B cell (primary cell): ENCODE measurements around the gene INCA1. TPM values are rescaled to one million over a fixed set of nuclear protein-coding genes. Genes with fewer than 3 reads are reported as not detected.

Experiments
- ATAC-seq: fragments of 200-7000 bp; cut with Tn5 transposase; one replicate; pipeline ENCODE4 v1.10.0; 2021; ENCODE audit warnings: low read depth, mild to moderate bottlenecking, moderate number of reproducible peaks, moderate library complexity
- CTCF ChIA-PET: fragments of 350-600 bp; sonication (Branson Sonifier 250); formaldehyde crosslinking; loops from one replicate; lab custom pipeline; 2021; ENCODE audit warnings: antibody characterized with exemption, inconsistent platforms; lab: Charles Lee
- POLR2A ChIA-PET: fragments of 350-600 bp; sonication (Branson Sonifier 250); formaldehyde crosslinking; loops from one replicate; lab custom pipeline; 2021; ENCODE audit warnings: antibody characterized with exemption; lab: Charles Lee
- DNase-seq: peaks from one replicate; pipeline ENCODE4 v3.0.0; 2013
- H2AFZ ChIP-seq: 2 replicates; pipeline ENCODE4 v1.6.1; 2012; ENCODE audit warnings: mild to moderate bottlenecking, low read depth, low read length; ENCODE audit not compliant: insufficient read depth, poor library complexity, severe bottlenecking
- H3K27ac ChIP-seq, 2 donors: 1 replicate in 1 of 2; 2 replicates in 1 of 2; pipeline ENCODE4 v1.5.1; 2012 to 2013; ENCODE audit warnings: low read length in 2 of 2, mild to moderate bottlenecking in 2 of 2, moderate library complexity in 1 of 2
- H3K27me3 ChIP-seq, 4 experiments: fragments of 200-600 bp in 1 of 4; sonication (generic) in 1 of 4; replicated peaks in 1 of 4; 1 replicate in 2 of 4; 2 replicates in 2 of 4; pipeline versions ENCODE4 v1.6.1 to v1.7.0; 2013 to 2016; ENCODE audit warnings: low read length in 3 of 4, mild to moderate bottlenecking in 2 of 4, mixed read lengths in 1 of 4, moderate library complexity in 1 of 4; ENCODE audit not compliant: insufficient read depth in 4 of 4, control insufficient read depth in 3 of 4; ENCODE audit errors: control extremely low read depth in 1 of 4
- H3K36me3 ChIP-seq, 2 experiments: replicated peaks in 1 of 2; 1 replicate in 1 of 2; 2 replicates in 1 of 2; pipeline versions ENCODE4 v1.6.1 to v1.7.1; 2013; ENCODE audit warnings: low read length in 1 of 2; ENCODE audit not compliant: insufficient read depth in 2 of 2, control insufficient read depth in 1 of 2; ENCODE audit errors: control extremely low read depth in 1 of 2, extremely low read depth in 1 of 2
- H3K4me1 ChIP-seq, 2 donors: fragments of 200-600 bp in 1 of 2; sonication (generic) in 1 of 2; 1 replicate in 1 of 2; 2 replicates in 1 of 2; pipeline versions ENCODE4 v1.5.1 to v1.6.1; 2013 to 2017; ENCODE audit warnings: low read length in 2 of 2; ENCODE audit not compliant: control insufficient read depth in 2 of 2, insufficient read depth in 2 of 2
- H3K4me2 ChIP-seq: replicated peaks from 2 replicates; pipeline ENCODE3; 2012; ENCODE audit warnings: mild to moderate bottlenecking, low read depth, low read length; ENCODE audit not compliant: poor library complexity, severe bottlenecking
- H3K4me3 ChIP-seq, 5 experiments: fragments of 200-600 bp in 1 of 5; sonication (generic) in 1 of 5; 1 replicate in 3 of 5; 2 replicates in 2 of 5; pipeline versions ENCODE4 v1.5.1 to v1.7.0; 2011 to 2016; ENCODE audit warnings: low read length in 4 of 5, mild to moderate bottlenecking in 4 of 5, low read depth in 2 of 5, control low read depth in 1 of 5, moderate library complexity in 1 of 5; ENCODE audit not compliant: insufficient read depth in 1 of 5; ENCODE audit errors: control extremely low read depth in 1 of 5, extremely low read depth in 1 of 5
- H3K79me2 ChIP-seq: fragments of 200-600 bp; sonication (generic); one replicate; pipeline ENCODE4 v1.6.0; 2016; ENCODE audit warnings: low read length; ENCODE audit not compliant: control insufficient read depth, insufficient read depth
- H3K9ac ChIP-seq: fragments of 200-600 bp; sonication (generic); 2 replicates; pipeline ENCODE4 v1.6.1; 2017; ENCODE audit warnings: mild to moderate bottlenecking, low read length, moderate library complexity
- H3K9me3 ChIP-seq, 3 donors: one replicate each; pipeline versions ENCODE4 v1.6.1 to v1.7.1; 2013; ENCODE audit warnings: low read length in 2 of 3; ENCODE audit not compliant: control insufficient read depth in 2 of 3, insufficient read depth in 1 of 3; ENCODE audit errors: control extremely low read depth in 1 of 3
- H4K20me1 ChIP-seq: 2 replicates; pipeline ENCODE4 v1.6.0; 2012; ENCODE audit warnings: mild to moderate bottlenecking, low read length; ENCODE audit not compliant: insufficient read depth, control insufficient read depth, poor library complexity, severe bottlenecking
- H3K27ac Mint-ChIP-seq: one replicate; pipeline ENCODE4 v1.8.0; 2021; ENCODE audit warnings: mixed read lengths
- H3K27me3 Mint-ChIP-seq: one replicate; pipeline ENCODE4 v1.8.0; 2021; ENCODE audit warnings: mixed read lengths
- H3K4me1 Mint-ChIP-seq: one replicate; pipeline ENCODE4 v1.8.0; 2021; ENCODE audit warnings: mixed read lengths
- H3K4me3 Mint-ChIP-seq: one replicate; pipeline ENCODE4 v1.8.0; 2021; ENCODE audit warnings: mixed read lengths
- H3K9me3 Mint-ChIP-seq: one replicate; pipeline ENCODE4 v1.8.0; 2022; ENCODE audit warnings: mixed read lengths; ENCODE audit not compliant: insufficient read depth
- CTCF ChIP-seq: fragments of 200-600 bp; IDR thresholded peaks from one replicate; pipeline ENCODE4 v1.8.0; 2022; ENCODE audit warnings: antibody characterized with exemption, mild to moderate bottlenecking
- EZH2 ChIP-seq: IDR thresholded peaks from 2 replicates; pipeline ENCODE4 v1.6.1; 2012; ENCODE audit warnings: borderline replicate concordance, low read depth, mild to moderate bottlenecking, moderate library complexity, low read length; ENCODE audit not compliant: insufficient read depth, poor library complexity, severe bottlenecking
- WGBS: methylation state at CpG from one replicate; pipeline ENCODE4 v1.1.5; 2013; ENCODE audit warnings: missing lambda C conversion rate; ENCODE audit not compliant: insufficient coverage; 5-methylcytosine and 5-hydroxymethylcytosine counted together
- intact Hi-C: fragments of 100-400 bp; cut with micrococcal nuclease; formaldehyde crosslinking; loops from one replicate; pipeline ENCODE4 v1.10.0; 2022
- polyA plus RNA-seq: library from polyadenylated mRNA; depleted of rRNA; stranded (reverse); fragments of >200 nt; gene quantifications from 2 replicates; pipeline ENCODE4 v1.2.3, GENCODE V29; 2012
- total RNA-seq, 2 donors: library from RNA; stranded (reverse); fragments of 120-200 nt in 1 of 2; gene quantifications; 1 replicate in 1 of 2; 2 replicates in 1 of 2; pipeline versions ENCODE4 v1.2.3 to v1.2.4, GENCODE V29; 2013 to 2022

The INCA1 gene
- total and polyA plus RNA-seq, 2 donors (not counting 1 experiment from before 2014, with no cell fraction given) = 0.30 to 0.60 TPM

- Mint-ChIP-seq H3K4me1 (peaks cover 17% of the 10 kb centered on the region), H3K4me3 (no peak overlapping the region), H3K27ac (no peak overlapping the region), H3K27me3 (no peaks in the 10 kb centered on the region), H3K9me3 (no peaks in the 10 kb centered on the region)
- POLR2A ChIA-PET = interaction anchor here (1.6 kb wide), 1 partner anchor 12 kb away, joined by 3 read pairs; no protein-coding TSS in a partner anchor
- no peak overlapping the region for H3K27ac ChIP-seq
- CTCF ChIA-PET = interaction anchor here (6.9 kb wide), 1 partner anchor 18 kb away, joined by 30 read pairs; no protein-coding TSS in a partner anchor
- H3K9ac ChIP-seq = no peak overlapping the region
- no peak overlapping the region for H3K4me2 ChIP-seq
- H4K20me1 ChIP-seq = no peaks in the 10 kb centered on the region
- H3K4me1 ChIP-seq = peaks cover under 1 to 11% of the 10 kb centered on the region in 2 donors
- H3K4me3 ChIP-seq = no peak overlapping the region
- WGBS = 100% methylated on average over 1 of the region's 1 CpG
- H3K27me3 ChIP-seq = peaks cover 0 to 8% (median 0%) of the 10 kb centered on the region in 4 experiments
- no peak overlapping the region for H2AFZ ChIP-seq
- no peaks in the 10 kb centered on the region for H3K79me2 ChIP-seq
- H3K9me3 ChIP-seq = peaks cover 0 to 6% (median 0%) of the 10 kb centered on the region in 3 donors
- H3K36me3 ChIP-seq = no peaks in the 10 kb centered on the region
- ATAC-seq (no peak), DNase-seq (no peak)
- intact Hi-C loops = no loop called here
- TF ChIP-seq CTCF = no peak
- TF ChIP-seq EZH2 = no peak
These were observed 46.2 kb upstream of the INCA1 start for GRCh38 chr17:5043524-5043923.

GRCh38 chr17:5042157-5043022, 45.1 kb upstream of the INCA1 start:
- no peak for ATAC-seq
- Mint-ChIP-seq H3K27ac (no peak overlapping the region), H3K27me3 (no peaks in the 10 kb centered on the region), H3K4me3 (no peak overlapping the region), H3K4me1 (peaks cover 11% of the 10 kb centered on the region), H3K9me3 (no peaks in the 10 kb centered on the region)
- DNase-seq = no peak
- no peaks in the 10 kb centered on the region for H3K36me3 ChIP-seq
- peaks cover 0 to 8% (median 0%) of the 10 kb centered on the region in 4 experiments for H3K27me3 ChIP-seq
- no peaks in the 10 kb centered on the region for H3K79me2 ChIP-seq
- POLR2A ChIA-PET = no interaction called here
- H2AFZ ChIP-seq = no peak overlapping the region
- H4K20me1 ChIP-seq = no peaks in the 10 kb centered on the region
- TF ChIP-seq CTCF (no peak), EZH2 (no peak)
- H3K4me1 ChIP-seq = peaks cover 0 to 6% of the 10 kb centered on the region in 2 donors
- H3K9me3 ChIP-seq = peaks cover 0 to 6% (median 0%) of the 10 kb centered on the region in 3 donors
- WGBS = 68% methylated on average over 6 of the region's 15 CpGs
- H3K4me2 ChIP-seq = no peak overlapping the region
- no peak overlapping the region for H3K27ac ChIP-seq
- no peak overlapping the region for H3K4me3 ChIP-seq
- H3K9ac ChIP-seq = no peak overlapping the region
- CTCF ChIA-PET = interaction anchor here (6.9 kb wide), 1 partner anchor 19 kb away, joined by 30 read pairs; no protein-coding TSS in a partner anchor
- intact Hi-C loops = no loop called here
